ENCODE measurements around the gene HUS1. TPM values are rescaled to one million over a fixed set of nuclear protein-coding genes. Genes with fewer than 3 reads are reported as not detected.

HUS1 gene
- polyA plus RNA-seq, 3 donors: 37.7 to 45.9 (median 38.8) TPM

GRCh38 chr7:47956220-47956619 lies 23.2 kb downstream of the HUS1 start:
- Histone ChIP-seq H3K79me2 (ENCODE audit: insufficient read depth, low read length) (no peaks in the 10 kb centered on the region), H3K36me3 (replicated peaks in 1 of 2; ENCODE audit: control insufficient read depth in 1 of 2, insufficient read depth in 2 of 2, low read length in 2 of 2) (peaks cover 17 to 37% of the 10 kb centered on the region in 2 donors), H3K4me2 (replicated peaks; ENCODE audit: extremely low read depth, low read length, poor library complexity, severe bottlenecking) (no peak overlapping the region), H2AFZ (ENCODE audit: insufficient read depth, low read depth, low read length, poor library complexity, severe bottlenecking) (no peak overlapping the region), H4K20me1 (ENCODE audit: insufficient read depth, low read length) (peaks cover 9% of the 10 kb centered on the region), H3K4me3 (replicated peaks in 1 of 3; ENCODE audit: low read depth in 2 of 3, low read length in 3 of 3) (no peak overlapping the region), H3K9ac (ENCODE audit: insufficient read depth, low read length, poor library complexity, severe bottlenecking) (no peak overlapping the region), H3K27me3 (ENCODE audit: control insufficient read depth in 2 of 2, insufficient read depth in 2 of 2, low read length in 2 of 2) (no peaks in the 10 kb centered on the region), H3K27ac (ENCODE audit: low read depth in 1 of 2, low read length in 2 of 2) (no peak overlapping the region), H3K4me1 (ENCODE audit: control insufficient read depth in 1 of 2, insufficient read depth in 2 of 2, low read length in 2 of 2) (peaks cover 3 to 9% of the 10 kb centered on the region in 2 donors), H3K9me3 (replicated peaks in 1 of 2; ENCODE audit: control insufficient read depth in 1 of 2, insufficient read depth in 1 of 2, low read length in 2 of 2) (no peaks in the 10 kb centered on the region)
- no peak overlapping the region for H3K27ac Mint-ChIP-seq
- no peak overlapping the region for H3K4me3 Mint-ChIP-seq
- WGBS (ENCODE audit: insufficient coverage): 80% methylated on average over 1 of the region's 6 CpGs
- peaks cover 0 to 3% (median 2%) of the 10 kb centered on the region in 7 donors for H3K9me3 Mint-ChIP-seq
- TF ChIP-seq, protein P1, sequence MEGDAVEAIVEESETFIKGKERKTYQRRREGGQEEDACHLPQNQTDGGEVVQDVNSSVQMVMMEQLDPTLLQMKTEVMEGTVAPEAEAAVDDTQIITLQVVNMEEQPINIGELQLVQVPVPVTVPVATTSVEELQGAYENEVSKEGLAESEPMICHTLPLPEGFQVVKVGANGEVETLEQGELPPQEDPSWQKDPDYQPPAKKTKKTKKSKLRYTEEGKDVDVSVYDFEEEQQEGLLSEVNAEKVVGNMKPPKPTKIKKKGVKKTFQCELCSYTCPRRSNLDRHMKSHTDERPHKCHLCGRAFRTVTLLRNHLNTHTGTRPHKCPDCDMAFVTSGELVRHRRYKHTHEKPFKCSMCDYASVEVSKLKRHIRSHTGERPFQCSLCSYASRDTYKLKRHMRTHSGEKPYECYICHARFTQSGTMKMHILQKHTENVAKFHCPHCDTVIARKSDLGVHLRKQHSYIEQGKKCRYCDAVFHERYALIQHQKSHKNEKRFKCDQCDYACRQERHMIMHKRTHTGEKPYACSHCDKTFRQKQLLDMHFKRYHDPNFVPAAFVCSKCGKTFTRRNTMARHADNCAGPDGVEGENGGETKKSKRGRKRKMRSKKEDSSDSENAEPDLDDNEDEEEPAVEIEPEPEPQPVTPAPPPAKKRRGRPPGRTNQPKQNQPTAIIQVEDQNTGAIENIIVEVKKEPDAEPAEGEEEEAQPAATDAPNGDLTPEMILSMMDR (IDR thresholded peaks at IDR 0.05): no peak
- H3K4me1 Mint-ChIP-seq: peaks cover 10% of the 10 kb centered on the region
- H3K27me3 Mint-ChIP-seq (ENCODE audit: low read depth in 3 of 3): peaks cover 0 to 1% (median 0%) of the 10 kb centered on the region in 3 donors
- no peak for DNase-seq
- intact Hi-C loops (cut with micrococcal nuclease): no loop called here
- peaks cover 36 to 41% of the 10 kb centered on the region in 2 donors for H3K36me3 Mint-ChIP-seq

GRCh38 chr7:47954231-47954911 lies 25.0 kb downstream of the HUS1 start:
- TF ChIP-seq, protein P1 (IDR thresholded peaks at IDR 0.05): no peak
- Histone ChIP-seq H4K20me1 (ENCODE audit: insufficient read depth, low read length) (peaks cover 9% of the 10 kb centered on the region), H3K9ac (ENCODE audit: insufficient read depth, low read length, poor library complexity, severe bottlenecking) (no peak overlapping the region), H3K4me2 (replicated peaks; ENCODE audit: extremely low read depth, low read length, poor library complexity, severe bottlenecking) (no peak overlapping the region), H3K4me1 (ENCODE audit: control insufficient read depth in 1 of 2, insufficient read depth in 2 of 2, low read length in 2 of 2) (peaks cover 3 to 9% of the 10 kb centered on the region in 2 donors), H3K27me3 (ENCODE audit: control insufficient read depth in 2 of 2, insufficient read depth in 2 of 2, low read length in 2 of 2) (no peaks in the 10 kb centered on the region), H2AFZ (ENCODE audit: insufficient read depth, low read depth, low read length, poor library complexity, severe bottlenecking) (no peak overlapping the region), H3K79me2 (ENCODE audit: insufficient read depth, low read length) (no peaks in the 10 kb centered on the region), H3K4me3 (replicated peaks in 1 of 3; ENCODE audit: low read depth in 2 of 3, low read length in 3 of 3) (no peak overlapping the region), H3K27ac (ENCODE audit: low read depth in 1 of 2, low read length in 2 of 2) (no peak overlapping the region), H3K9me3 (replicated peaks in 1 of 2; ENCODE audit: control insufficient read depth in 1 of 2, insufficient read depth in 1 of 2, low read length in 2 of 2) (no peaks in the 10 kb centered on the region), H3K36me3 (replicated peaks in 1 of 2; ENCODE audit: control insufficient read depth in 1 of 2, insufficient read depth in 2 of 2, low read length in 2 of 2) (peaks cover 11 to 30% of the 10 kb centered on the region in 2 donors)
- Mint-ChIP-seq H3K9me3 (peaks cover 0 to 3% (median 0%) of the 10 kb centered on the region in 7 donors), H3K36me3 (peaks cover 26 to 32% of the 10 kb centered on the region in 2 donors), H3K27ac (peak overlapping the region in 3 of 7 donors; percentile 31 to 53 (median 46)), H3K4me1 (peaks cover 10% of the 10 kb centered on the region), H3K4me3 (no peak overlapping the region), H3K27me3 (ENCODE audit: low read depth in 3 of 3) (peaks cover 0 to 2% (median 1%) of the 10 kb centered on the region in 3 donors)
- no peak for DNase-seq
- intact Hi-C loops (cut with micrococcal nuclease): no loop called here
- WGBS (ENCODE audit: insufficient coverage): 100% methylated on average over 2 of the region's 4 CpGs

Data from CD14-positive monocyte (primary cell).